HG03064 (cell line): ENCODE data around the gene RBKS.

Experiments used
- ATAC-seq: cut with Tn5 transposase; IDR thresholded peaks from one replicate; pipeline ENCODE4 v1.9.1; 2021; ENCODE audit warnings: low read depth; ENCODE audit not compliant: unreplicated experiment

Gene RBKS

DNA sequence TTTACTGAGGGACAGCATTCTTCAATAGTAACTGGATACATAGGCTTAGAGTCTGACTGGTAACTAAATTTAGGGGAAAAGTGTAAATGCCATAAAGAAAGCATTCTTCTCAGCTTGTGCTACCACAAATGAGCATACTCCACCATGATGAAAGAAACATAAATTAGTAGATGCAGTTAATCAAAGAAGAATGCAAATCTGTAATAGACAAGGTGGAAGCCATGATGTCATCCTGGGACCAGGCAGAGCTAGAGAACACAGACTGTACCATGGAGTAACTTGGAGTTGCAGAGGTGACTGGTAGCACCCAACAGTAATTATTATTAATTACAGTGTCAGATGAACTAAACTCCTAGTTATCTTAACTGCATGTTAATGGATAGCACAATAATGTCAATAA is 51.7 kb downstream of the RBKS start:
- ATAC-seq: no peak

DNA sequence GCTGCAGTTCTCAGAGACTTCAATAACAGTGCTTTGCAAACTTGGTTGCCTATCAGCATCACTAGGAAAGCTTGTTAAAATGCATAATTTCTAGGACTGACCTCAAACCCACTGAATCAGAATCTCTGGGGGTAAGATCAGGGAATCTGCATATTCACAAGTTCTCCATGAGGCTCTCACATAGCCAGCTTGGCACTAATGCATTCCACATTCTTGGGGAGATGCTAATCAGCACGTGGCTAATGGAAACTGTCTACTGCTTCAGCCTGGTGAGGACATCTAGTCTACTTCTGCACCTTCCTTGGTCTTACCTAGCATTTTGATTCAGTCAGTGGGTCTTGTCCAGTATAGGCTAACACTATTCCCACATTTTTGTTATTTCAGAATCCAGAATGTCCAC is 56.3 kb downstream of the RBKS start:
- no peak for ATAC-seq

DNA sequence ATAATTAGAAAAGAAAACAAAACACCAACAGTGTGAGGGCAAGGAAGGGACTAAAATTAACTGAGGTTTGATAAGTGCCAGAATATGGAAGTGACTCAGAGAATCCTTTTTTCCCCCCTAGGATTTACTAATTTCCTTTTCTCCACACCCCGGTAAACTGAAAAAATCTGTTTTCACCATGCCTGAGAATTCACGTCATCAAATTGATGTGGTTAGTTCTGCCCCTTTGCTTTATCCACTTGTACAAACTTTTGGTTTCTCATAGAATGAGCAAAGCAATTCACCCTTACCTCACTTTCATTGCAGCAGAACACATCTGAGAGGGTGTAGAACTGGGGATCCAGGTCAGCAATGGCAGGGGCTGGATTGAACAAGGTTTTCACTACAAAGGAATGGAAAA is 57.8 kb downstream of the RBKS start:
- ATAC-seq: no peak

DNA sequence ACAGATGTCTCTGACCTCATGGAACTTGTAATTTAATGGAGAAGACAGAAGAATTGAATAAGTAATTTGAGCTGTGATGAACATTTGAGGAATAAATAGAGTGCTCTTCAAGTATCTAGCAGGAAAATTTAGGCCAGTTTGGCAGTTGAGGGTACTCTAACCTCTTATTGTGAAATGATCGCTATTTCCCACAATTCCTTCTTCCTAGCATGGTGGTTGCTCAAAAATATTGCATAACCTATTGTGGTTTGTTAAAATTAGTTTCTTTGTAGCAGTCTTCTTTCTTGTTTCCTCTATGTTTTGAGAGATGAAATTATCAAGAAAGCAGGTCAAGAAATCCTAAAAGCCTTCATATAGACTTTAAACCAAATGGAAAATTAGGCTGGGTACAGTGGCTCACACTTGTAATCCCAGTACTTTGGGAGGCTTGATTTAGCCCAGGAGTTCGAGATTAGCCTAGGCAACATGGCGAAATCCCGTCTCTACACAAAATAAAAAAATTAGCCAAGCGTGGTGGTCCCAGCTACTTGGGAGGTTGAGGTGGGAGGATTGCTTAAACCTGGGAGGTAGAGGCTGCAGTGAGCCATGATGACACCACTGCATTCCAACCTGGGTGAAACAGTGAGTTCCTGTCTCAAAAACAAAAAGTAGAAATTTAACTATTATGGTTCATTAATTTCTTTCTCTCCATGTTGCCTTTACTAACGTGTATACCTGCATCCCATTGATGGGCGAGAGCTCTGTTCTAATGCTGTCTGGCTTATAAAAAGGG is 58.7 kb downstream of the RBKS start:
- ATAC-seq: no peak

DNA sequence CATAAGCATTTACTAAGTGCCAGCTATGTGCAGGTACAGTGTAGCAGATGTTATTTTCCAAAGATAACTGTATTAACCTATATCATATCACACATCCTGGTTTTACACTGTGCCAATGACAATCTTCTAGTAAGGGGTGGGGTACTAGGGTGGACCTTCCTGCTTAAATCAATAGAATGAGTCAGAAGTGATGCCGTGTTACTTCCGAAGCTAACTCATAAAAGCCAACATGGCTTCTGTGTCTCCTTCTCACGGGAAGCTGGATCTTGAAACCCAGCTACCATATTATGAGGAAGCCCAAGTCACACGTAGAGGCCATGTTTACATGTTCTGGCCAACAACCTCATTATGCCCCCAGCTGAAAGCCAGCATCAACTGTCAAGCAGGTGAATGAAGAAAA is 59.5 kb downstream of the RBKS start:
- no peak for ATAC-seq

DNA sequence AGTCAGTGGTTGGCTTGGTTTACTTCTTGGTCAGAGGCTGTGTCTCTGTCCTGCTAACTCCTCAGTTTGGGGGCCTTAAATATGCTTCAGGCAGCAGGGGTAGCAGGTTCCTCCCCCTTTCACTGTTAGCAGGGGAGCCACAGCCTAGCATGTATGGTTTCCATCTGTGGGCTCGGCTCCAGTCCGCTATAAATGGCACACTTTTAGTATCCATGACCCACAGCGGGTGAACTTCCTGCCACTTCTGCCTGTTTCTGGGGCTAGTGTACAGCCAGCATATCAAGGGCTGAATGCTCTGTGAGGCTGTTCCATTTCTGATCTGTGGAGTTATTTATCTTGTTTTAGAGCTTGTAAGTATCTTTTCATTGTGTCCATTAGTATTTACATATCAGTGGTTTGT is 60.4 kb downstream of the RBKS start:
- ATAC-seq: no peak

DNA sequence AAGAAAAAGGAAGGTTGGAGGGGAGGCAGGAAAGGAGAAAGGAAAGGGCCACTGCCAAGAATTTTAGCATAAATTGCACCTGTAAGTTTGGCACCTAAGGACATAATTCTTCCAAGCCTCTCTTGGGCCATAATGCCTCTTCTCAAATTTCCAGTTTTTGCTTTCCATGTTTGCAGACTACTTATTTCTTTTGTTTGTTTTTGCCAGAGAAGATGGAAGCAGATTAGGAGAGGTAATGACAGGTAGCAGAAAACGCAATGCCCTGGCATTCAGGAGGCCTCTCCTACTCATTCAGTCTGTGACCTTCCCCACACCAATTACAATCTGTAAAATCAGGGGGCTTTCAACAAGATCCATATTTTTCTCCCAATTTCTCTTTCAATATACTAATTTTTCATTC is 61.9 kb downstream of the RBKS start:
- ATAC-seq: no peak

DNA sequence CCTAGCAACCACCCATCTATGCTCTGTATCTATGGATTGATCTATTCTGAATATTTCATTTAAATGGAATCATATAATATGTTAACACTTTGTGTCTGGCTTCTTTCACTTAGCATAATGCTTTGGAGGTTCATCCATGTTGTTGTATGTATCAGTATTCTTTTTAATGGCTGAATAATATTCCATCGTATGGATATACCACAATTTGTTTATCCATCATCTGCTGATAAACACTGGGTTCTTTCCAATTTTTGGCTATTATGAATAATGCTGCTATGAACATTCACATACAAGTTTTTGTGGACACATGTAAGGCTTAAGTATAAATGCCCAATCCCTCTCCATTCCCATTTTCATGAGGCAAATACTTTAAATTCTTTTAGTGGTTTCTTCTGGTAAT is 65.8 kb downstream of the RBKS start:
- no peak for ATAC-seq

DNA sequence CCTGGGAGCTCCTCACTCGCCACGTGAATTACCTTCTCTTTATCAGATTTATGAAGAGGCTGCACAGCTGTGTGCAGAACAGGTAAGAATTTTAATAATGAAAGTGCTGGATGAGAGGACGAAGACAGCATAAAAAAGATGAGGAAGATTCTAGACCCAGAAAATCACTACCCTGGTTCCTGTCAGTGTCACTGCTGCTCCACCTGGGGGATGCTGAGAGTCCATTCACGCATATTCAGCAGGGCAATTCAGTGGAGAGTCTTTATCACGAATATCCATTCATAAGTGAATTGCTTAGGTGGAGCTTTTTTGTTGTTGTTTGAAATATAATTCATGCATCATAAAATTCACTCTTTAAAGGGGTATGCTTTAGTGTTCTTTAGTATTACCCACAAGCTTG is 66.6 kb downstream of the RBKS start:
- no peak for ATAC-seq

DNA sequence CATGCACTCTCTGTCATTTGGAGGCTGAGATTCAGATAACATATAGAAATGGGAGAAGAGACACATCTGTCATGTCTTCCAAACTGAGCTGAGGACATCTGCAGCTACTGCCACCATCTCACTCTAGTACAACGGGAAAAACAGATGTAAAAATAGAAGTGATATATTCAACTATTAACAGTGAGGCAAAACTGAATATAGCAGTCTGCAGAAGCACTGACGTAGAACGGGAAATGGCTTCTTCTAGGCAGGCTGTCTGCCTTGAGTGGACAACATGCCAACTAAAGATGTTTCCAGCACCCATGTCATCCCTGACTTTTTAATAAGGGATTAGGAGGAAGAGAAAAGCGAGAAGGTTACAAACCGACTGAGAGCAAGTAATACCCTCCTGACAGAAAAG is 67.1 kb downstream of the RBKS start:
- ATAC-seq: no peak

DNA sequence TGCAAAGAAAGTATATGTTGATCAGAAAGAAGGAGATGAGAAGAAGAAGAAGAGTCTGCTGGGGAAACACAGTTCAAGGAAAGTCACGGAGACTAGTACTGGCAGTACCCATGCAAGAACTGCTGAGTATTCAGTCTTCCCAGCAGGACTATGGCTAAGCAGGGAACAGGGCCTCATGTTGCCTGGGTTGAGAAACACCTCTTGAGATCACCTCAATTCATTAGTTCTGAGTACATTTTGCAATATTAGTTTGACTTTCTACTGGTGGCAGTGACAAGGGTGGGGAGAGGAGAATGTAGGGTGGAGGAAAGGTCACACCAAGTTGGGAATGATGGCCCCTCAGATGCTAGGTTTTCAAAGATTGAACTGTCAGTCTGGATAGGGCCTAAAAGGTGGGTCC is 68.1 kb downstream of the RBKS start:
- ATAC-seq: no peak

DNA sequence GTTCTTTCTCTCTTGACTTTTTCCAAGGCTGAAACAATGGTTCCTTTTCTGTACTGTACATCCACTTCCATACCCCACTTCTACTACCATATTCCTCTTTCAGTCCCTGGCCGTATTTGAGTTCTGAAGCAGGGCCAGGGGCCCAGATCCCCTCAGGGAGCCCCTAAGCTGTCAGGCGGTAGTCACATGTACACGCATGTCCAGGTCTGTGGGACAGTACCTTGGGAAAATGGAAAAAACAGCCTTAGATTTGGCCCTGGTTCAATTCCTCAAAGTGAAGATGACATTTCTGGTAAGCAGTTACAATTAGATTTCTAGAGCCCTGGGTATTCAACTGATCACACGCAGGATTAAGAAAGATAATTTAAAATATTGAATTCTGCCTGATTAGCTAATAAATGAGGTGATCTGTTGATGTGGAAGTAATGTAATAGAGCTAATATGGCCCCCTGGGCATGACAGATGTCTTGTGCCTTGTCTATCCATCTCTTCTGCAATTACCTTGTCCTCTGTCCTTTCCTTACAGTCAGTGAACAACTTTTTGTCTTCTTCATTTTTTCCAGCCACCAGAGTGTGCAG is 74.2 kb downstream of the RBKS start:
- ATAC-seq: no peak

DNA sequence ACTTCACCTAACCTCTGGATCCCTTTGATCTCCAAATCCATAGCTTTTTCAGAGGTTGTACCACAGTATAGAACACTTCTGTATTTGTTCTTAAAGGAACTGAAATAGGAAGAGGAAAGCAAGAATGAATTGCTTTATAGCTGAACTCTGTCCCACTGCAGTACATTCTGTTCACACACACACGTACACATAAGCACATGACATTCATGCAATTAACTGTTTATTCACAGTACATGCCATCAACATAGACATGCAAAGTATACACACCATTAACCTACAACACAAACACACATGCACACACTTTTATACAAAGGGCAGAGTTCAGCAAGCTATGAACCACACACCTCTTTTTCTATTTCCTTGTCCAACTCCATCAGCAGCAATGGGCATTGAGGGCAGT is 75.4 kb downstream of the RBKS start:
- ATAC-seq: no peak

DNA sequence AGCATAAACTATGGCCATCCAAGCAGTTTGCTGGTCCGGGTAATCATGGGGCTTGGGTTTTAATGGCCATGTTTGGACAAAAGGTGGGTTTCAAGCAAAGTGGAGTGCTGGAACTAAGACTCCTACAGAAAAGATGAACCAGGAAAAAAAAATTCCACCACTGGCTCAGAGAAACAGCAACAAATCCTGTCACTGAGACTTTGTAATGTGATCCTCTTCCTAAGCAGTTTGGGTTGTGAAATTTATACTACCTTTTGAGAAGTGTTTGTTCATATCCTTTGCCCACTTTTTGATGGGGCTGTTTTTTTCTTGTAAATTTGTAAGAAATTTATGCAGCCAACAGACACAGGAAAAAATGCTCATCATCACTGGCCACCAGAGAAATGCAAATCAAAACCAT is 78.4 kb downstream of the RBKS start:
- ATAC-seq: no peak

DNA sequence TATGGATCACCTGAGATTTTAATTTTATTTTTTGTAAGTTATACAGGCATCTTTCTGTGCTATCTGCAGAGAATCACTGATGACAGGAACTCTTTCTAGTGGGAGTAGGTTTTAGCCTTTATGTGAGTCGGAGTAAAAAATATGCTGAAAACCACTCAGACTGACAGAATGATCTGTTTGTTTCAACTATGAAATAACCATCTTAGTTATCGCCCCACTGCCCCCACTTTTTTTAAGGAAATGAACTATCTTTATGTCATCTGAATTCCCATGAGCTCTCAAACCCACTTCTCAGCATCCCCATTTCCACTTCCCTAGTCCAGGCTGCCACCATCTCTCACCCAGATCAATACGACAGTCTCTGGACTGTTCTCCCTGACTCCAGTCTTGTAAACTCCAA is 79.7 kb downstream of the RBKS start:
- no peak for ATAC-seq

DNA sequence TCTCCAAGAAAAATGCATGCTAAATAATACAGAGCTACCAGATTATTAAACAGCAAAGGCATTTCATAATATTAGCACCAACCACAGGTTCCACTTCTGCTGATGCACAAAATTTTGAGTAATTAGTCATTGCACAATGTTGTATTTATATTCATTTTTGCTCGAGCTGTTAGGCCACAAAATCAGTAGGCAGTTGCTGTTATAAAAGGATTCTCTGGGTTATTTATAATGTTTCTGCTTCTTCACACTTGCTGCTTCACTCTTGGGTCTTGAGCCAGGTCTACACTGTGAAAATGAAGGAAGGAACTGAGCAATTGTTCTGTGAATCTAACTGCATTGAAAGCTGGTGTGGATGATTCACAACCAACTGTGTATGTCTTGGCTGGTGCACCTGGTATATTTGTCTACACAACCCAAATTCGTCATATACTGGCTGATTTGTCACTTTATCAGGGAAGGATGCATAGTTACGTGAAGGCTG is 80.4 kb downstream of the RBKS start:
- no peak for ATAC-seq

DNA sequence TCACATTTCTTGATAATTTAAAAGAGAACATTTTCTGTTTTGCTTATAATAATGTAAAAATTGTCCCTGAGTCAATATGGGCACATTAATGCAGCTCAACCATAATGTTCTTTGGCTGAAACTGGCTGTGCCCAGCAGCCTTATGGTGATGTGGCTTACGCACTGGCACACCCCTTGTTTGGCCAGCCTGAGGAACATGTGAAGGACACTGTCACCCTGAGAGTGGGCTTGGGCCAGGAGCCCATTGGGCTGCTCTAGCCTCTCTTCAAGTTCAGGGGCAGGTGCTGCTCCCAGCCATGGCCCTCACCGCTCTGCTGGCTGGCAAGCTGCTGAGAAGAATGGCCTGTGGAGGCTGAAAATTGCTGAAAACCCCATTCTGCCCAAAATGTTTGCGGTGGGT is 81.2 kb downstream of the RBKS start:
- ATAC-seq: no peak

DNA sequence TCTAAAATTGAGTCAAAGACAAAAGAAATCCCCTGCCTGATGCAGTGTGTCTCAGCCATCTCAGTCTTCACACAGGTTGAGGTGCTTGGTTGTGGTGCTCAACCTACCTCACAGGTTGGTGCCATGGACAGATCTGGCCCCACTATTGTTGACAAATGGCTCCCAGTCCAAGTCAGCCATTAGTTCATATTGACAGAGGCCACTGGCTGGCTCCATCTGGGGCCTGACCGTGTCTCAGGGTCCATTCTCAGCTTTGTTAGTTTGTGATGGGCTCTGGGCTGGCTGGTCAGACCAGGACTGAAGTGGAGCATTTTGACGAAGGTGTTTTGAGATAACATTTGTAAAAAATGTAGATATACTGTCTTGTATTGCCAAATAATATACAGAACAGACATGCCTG is 81.8 kb downstream of the RBKS start:
- ATAC-seq: no peak

DNA sequence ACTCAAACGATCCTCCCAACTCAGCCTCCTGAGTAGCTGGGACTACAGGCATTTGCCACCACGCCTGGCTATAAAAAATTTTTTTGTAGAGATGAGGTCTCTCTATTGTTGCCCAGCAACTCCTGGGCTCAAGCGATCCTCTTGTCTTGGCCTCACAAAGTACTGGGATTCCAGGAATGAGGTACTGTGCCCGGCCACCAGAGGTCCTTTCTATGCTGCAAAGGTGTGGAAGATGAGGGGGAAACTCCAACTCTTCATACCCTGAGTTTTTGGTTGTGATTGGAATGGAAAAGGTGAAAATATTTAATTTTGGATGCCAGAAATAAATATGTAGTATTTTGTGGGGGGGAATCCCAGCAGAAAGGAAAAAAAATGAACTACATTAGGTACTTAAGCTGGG is 82.7 kb downstream of the RBKS start:
- no peak for ATAC-seq

DNA sequence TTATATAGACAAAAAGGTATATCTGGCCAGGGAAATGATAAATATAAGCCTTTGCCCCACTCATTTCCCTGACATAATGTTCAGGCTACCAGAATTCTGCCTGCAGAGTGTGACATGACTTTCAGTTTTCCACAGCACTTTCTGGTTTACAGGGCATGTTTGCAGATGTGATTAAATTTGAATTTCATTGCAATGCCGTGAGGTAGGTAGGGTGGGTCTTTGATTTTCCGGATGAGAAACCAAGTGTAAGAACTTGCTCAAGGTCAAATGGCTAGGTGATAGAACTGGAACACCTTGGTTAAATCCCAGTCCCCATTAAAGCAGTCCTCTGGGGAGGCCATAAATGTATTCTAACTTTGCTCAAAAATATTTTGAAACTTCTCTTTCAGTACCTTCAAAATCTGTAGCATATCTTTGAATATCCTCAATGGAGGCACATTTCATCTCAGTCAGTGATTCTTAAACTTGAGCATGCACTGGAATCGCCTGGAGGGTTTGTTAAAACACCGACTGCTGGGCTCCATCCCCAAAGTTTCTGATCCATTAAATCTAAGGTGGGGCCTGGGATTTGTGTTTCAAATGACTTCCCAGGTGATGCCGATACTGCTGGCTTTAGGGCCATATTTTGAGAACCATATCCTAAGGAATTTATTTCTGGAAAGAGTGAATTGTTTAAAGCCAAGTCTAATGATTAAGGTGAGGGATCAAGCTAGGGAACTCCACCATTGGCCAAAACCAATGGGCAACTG is 83.7 kb downstream of the RBKS start:
- ATAC-seq: no peak

DNA sequence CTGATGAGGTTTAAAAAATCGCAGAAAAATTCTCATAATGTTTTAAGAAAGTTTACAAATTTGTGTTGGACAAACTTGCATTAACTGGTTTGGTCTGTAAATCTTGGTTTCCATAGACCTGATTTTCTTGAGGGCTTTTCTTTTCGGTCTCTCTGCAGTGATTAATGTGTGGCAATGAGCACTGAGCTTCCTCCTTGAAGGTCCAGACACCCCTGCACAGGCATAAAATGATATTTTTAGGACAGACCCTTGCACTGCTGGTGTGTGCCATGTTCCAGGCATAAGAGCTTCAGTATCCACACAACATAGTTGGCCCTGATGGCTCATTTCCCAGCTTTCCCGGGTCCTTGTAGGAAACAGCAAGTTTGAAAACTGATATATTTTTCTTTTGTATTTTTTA is 85.0 kb downstream of the RBKS start:
- ATAC-seq: no peak

DNA sequence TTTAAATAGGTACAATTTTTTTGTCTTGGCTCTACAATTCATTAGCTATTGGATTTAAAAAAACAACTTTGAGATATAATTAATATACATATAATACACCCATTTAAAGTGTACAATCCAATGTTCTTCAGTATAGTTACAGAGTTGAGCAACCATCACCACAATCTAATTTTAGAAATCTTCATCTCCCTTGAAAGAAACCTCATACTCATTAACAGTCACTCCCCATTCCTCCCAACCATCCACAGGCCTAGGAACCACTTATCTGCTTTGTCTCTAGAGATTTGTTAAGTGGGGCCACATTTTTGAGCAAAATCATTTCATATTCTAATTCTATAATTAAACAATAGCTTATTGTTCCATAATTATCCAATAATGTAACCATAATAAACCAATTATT is 86.0 kb downstream of the RBKS start:
- ATAC-seq: no peak
